Hippocampal formation (tissue), 2 donors: Measurements from ENCODE around the gene SIK3.
A peak's percentile ranks its signal among the peaks of the same experiment; 100 is the strongest.

ENCODE experiments used
- DNase-seq, 2 donors: peaks; one replicate each; lab custom pipeline; 2025; lab: John Stamatoyannopoulos, UW

The SIK3 gene

DNA sequence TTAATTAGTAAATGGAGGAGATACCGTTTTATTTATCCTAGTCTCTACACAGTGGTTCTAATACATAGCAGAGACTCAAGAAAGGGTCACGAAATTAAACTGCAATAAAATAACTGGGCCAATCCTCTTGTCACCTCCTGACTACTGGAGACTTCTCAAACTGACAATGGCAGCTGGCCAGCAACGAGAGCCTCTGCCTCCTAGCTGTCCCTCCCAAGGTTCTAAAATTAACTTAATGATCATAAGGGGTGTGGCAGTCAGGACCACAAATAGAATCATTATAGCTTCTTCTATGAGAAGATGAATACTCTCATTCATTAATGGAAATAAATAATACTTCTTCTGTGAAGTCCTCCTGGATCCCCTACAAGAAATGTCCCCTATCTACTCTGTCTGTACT, 197.0 kb downstream of the SIK3 start:
- DNase-seq, result no peak

DNA sequence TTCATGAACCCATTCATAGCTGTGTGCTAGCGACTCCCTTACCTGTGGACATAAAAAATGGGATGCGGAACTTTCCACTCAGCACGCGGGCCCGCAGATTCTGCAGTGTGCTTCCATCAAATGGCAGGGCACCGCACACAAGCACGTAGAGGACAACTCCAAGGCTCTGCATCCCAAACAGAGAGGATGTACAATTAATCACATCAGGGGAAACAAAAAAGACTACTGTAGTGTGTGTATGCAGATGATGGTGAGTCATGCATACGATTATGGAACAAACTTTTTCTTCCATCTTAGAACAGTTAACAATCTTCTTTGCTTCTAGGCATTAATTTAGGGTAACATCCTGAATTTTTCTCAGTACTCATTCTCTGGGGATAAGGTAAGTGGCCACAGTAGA, 202.0 kb downstream of the SIK3 start:
- no peak for DNase-seq

GRCh38 chr11:116895048-116895757, 203.0 kb downstream of the SIK3 start:
- no peak for DNase-seq

DNA sequence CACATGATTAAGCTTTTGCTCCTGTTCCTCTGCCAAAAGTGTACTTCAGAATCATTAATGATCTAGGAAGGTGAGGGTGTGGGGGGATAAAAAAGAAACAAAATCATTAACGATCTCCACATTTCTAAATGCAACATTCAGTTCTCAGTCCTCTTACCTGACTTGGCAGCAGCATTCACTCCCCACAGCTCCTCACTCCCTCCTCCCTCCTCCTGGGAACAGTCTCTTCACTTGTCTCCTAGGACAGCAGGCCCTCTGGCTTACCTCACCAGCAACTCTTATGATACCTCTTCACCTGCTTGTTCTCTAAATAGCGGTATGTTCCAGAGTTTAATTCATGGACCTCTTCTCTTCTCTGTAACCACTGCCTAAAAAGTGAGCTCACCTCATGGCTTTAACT, 204.3 kb downstream of the SIK3 start:
- DNase-seq, result no peak

DNA sequence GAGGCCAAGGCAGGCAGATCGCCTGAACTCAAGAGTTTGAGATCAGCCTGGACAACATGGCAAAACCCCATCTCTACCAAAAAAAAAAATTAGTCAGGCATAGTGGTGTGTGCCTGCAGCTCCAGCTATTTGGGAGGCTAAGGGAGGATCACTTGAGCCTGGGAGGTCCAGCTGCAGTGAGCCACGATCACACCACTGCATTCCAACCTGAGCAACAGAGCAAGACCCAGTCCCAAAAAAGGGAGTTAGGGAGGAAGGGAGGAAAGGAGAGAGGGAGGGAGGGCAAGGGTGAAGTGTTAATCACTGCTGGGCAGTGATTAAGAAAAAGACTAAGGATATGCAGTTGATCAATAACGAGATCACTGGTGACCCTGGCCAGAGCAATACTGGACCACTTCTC, 204.8 kb downstream of the SIK3 start:
- DNase-seq, result no peak

DNA sequence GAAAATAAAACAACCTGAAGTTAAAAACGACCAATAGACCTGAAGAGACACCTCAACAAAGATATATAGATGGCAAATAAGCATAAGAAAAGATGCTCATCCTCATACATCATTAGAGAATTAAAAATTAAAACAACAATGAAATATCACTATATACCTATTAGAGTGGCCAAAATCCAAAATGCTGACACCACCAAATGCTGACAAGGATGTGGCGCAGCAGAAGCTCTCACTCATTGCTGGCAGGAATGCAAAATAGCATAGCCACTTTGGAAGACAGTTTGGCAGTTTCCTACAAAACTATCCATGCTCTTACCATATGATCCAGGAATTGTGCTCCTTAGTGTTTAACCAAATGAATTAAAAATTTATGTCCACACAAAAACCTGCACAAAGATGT, 205.9 kb downstream of the SIK3 start:
- no peak for DNase-seq

DNA sequence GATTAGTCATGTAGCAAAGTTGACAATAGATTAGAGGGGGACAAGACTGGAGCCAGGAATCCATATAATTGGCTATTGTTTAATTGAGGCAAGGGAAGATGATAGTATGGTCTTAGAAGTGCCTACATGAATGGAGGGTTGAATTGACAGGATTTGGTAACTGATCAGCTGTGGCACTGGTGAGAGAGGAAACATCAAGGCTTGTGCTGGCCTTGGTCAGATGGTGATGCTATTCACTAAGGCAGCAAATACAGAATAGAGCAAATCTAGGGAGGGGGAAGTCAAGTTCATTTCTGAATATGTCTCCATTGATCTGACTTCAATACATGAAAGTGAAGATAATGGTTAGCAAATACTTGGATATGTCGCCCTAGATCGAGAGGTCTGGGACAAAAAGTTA, 206.5 kb downstream of the SIK3 start:
- DNase-seq, result peak in 1 of 2 donors; percentile 52

- no peak for DNase-seq
Measured at GRCh38 chr11:116890607-116891006, 207.6 kb downstream of the SIK3 start.

- DNase-seq, result no peak
Measured at GRCh38 chr11:116890193-116890592, 208.0 kb downstream of the SIK3 start.

DNA sequence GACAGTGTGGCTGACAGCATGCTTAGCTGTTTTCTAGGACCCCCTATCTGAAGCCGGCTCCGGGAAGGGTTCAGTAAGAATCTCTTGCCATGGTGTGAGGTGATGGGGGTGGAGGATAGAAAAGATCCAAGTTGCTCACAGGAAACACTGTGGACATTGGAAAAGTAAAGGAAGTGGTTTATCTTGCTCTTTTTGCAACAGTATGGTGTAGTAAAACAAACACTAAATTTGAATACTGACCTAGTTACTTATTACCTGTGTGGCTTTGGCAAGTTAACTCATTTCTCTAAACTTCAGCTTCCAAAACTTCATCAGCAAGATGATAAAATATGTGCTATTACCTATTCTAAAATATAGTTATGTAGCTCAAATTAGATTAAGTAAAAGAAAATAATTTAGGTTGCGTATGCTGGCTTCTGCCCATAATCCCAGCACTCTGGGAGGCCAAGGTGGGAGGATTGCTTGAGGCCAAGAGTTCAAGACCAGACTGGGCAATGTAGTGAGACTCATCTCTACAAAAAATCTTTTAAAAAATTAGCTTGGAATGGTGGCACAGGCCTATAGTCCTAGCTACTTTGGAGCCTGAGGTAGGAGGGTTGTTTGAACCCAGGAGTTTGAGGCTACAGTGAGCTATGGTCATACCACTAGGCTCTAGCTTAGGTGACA, 209.2 kb downstream of the SIK3 start:
- DNase-seq, result no peak

GRCh38 chr11:116888024-116888423, 210.2 kb downstream of the SIK3 start:
- DNase-seq, result no peak

DNA sequence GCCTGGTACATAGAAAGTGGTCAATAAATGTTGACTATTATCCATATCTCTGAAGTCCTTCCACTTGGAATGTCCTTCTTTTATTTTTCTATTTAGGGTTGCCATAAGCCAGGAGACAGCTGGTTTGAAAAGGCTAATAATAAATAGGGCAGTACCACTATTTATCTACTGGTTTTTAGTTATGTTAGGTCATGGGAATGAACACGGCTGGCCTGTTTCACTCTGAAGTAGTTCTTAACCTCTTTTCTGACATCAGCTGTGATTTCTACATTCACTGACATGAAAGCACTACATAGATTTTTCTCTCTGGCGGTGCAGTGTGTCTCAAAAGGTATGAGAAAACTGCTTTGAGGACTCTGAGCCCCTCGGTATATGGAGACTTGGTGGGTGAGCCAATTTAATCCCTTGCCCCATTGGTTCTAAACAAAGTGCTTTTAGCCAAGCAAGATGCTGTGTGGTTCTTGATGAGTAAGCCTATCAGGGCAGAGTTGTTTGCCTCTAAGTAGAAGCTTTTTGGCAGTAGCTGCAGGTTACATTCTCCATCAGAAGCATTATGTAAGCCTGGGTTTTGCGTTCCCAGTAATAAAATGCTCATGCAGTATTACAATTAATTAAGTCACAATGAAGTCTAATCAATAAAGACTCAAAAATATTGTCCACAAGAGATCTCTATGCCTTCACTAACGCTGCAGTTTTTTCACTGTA, 212.1 kb downstream of the SIK3 start:
- DNase-seq, result peak in 1 of 2 donors; percentile 34

GRCh38 chr11:116882386-116882785, 215.8 kb downstream of the SIK3 start:
- DNase-seq, result no peak

DNA sequence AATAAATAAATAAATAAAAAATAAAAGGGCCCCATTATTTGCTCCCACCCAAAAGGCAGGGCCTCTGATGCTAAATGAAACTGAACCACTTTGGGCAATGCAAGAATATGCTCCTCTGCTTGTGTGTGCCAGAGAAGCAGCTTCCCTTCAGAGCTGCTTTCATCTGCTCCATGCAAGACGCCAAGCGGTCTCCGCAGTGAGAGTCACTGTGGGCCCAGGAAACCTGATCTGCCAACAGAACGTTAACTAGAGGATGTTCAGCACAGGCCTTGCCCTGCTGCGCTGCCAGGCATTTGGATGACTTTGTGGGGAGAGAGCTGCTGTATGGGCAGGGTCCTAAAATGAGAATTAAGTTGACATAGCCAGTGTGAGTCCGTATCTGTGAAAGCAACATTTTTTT, 217.1 kb downstream of the SIK3 start:
- DNase-seq, result peak in 1 of 2 donors; percentile 36

GRCh38 chr11:116879800-116880625, 218.2 kb downstream of the SIK3 start:
- DNase-seq, result peak in 1 of 2 donors; percentile 89

DNA sequence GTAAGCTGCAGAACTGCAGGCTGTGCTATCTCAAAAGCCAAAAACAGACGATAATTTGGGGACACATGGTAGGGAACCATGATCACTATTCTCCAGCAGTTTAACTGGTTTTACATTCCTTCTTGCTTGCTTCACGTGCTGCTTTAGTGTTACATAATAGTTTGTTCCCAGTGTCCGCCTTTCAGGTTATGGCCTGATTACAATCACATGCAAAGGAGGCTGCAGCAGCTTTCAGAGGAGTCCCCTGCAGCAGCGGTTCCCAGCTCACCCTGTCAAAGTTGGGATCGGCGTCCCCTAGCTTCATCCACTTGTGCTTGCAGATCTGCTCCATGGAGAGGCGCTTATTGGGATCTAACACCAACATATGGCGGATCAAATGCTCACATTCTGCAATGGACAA, 221.6 kb downstream of the SIK3 start:
- no peak for DNase-seq

DNA sequence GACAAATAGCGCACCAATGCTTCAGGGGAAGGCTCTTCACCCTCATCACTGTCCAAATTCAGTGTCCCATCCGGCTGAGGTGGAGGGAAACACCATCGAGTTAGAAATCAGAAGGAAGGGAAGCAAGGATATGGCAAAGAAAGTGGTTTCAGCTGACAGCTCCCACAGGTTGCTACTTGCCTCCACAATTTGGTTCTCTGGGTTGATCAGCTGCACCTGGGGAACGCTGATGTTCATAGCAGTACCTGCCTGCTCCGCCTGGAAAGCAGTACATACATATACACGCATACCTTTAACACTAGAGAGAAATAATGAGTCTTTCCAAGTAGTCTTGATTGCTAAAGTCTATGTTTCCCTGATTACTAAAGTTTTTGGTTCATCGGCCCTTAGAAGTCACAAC, 223.0 kb downstream of the SIK3 start:
- DNase-seq, result no peak

DNA sequence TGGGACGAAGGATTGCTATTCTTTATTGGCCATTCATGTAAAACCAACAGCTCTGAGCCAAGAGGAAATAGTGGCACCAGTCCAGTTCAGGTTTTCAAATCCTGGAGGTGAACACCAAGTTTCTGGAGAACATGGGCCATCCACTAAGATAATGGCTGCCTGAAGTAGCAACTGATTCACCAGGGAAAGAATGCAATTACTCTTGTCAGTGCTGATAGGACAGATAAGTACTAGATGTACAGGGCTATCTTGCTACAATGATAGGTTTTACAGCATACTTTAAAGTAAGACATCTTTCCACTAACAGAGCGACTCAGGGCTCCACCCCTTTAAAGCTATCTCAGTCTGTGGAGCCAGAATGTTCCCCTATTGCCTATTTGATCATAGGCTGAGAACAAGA, 224.0 kb downstream of the SIK3 start:
- DNase-seq, result no peak

DNA sequence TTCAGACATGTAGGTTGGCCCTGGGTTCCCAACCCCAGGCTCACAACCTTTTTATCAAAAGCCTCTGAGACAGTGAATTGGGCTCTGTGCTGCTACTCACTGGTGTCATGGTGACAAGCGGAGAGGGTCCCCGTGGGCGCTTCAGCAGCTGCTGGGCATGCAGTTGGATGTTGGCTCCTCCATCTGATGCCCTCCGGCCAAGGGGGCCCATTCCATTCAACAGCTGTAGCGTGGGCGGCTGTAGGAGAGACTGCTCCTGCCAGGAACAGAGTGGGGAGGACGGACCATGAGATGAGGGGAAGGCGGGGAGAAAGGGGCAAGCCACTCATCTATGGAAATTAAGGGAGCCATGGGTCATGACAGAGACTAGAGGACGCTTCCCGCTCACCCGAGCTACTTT, 224.8 kb downstream of the SIK3 start:
- no peak for DNase-seq

- DNase-seq, result no peak
Measured at GRCh38 chr11:116871248-116871647, 227.0 kb downstream of the SIK3 start.

- DNase-seq, result no peak
Measured at GRCh38 chr11:116870054-116870453, 228.2 kb downstream of the SIK3 start.

GRCh38 chr11:116869610-116870009, 228.6 kb downstream of the SIK3 start:
- DNase-seq, result peak; percentile 19 to 47
